Naive thymus-derived CD4-positive, alpha-beta T cell (primary cell): ENCODE measurements around the gene HTATSF1. TPM values are rescaled to one million over a fixed set of nuclear protein-coding genes. Genes with fewer than 3 reads are reported as not detected.

ENCODE experiments used
- microRNA-seq: library from miRNA; unstranded; fragments of <30 nt; microRNA quantifications from one replicate; pipeline ENCODE4 v1.2.0, GENCODE V29; 2022; ENCODE audit warnings: borderline microRNAs expressed
- polyA plus RNA-seq, 2 donors: library from polyadenylated mRNA; unstranded; fragments of 300-500 nt; fragmentation: Illumina TruSeq; gene quantifications; one replicate each; pipeline ENCODE4 v1.2.3, GENCODE V29; 2021
- total RNA-seq, 6 experiments: library from RNA in 5 of 6; stranded (reverse) in 5 of 6; gene quantifications; 1 replicate in 5 of 6; 2 replicates in 1 of 6; pipeline ENCODE4 v1.2.3 and lab custom pipeline; 2021 to 2026

Gene HTATSF1
- total and polyA plus RNA-seq, 7 experiments from 2014 or later: 25.9 to 75.0 (median 30.5) TPM

Small RNA genes lying within 50 kb of the gene (microRNA-seq; reads per million reads assigned to microRNA genes)
- not detected for gene MIR934

Other genes with a start within 250 kb of the HTATSF1 start
- gene MAP7D3, start 246.2 kb upstream of the HTATSF1 start, total RNA-seq: 10 to 100 TPM in 1 of 5 experiments, 1 to 10 TPM in 4; 5.9 to 15.8 (median 7.7) TPM
- 1 to 10 TPM; 4.4 to 5.4 TPM for gene MAP7D3, start 246.2 kb upstream of the HTATSF1 start, polyA plus RNA-seq
- gene ADGRG4, start 196.6 kb upstream of the HTATSF1 start, total RNA-seq: not detected
- not detected for gene ADGRG4, start 196.6 kb upstream of the HTATSF1 start, polyA plus RNA-seq
- gene BRS3, start 9.6 kb upstream of the HTATSF1 start, total RNA-seq: not detected
- not detected for gene BRS3, start 9.6 kb upstream of the HTATSF1 start, polyA plus RNA-seq
- gene VGLL1, start 34.6 kb downstream of the HTATSF1 start, total RNA-seq: not detected
- gene VGLL1, start 34.6 kb downstream of the HTATSF1 start, polyA plus RNA-seq: not detected
- gene CD40LG, start 150.6 kb downstream of the HTATSF1 start, total RNA-seq: 100 to 1,000 TPM in 1 of 5 experiments, 10 to 100 TPM in 4; 25.2 to 173 (median 56.8) TPM
- gene CD40LG, start 150.6 kb downstream of the HTATSF1 start, polyA plus RNA-seq: 100 to 1,000 TPM in 1 of 2 donors, 10 to 100 TPM in 1; 72.1 to 127 TPM